G401 (cell line): ENCODE measurements around the gene NXN. TPM values are rescaled to one million over a fixed set of nuclear protein-coding genes. Genes with fewer than 3 reads are reported as not detected.
"Not testable (repeated sequence)": the region's sequence is repeated elsewhere in the genome, so short reads cannot be mapped to it uniquely, and the experiment has no call there.

Experiments
- DNase-seq: peaks from one replicate; pipeline ENCODE4 v3.0.0-alpha.2; 2015; ENCODE audit warnings: low spot score
- in situ Hi-C: cut with HindIII; loops from 2 replicates; pipeline ENCODE4 v1.10.0; 2016; ENCODE audit warnings: low sequenced_read_pairs, mixed read lengths
- total RNA-seq: library from RNA; depleted of rRNA; stranded (reverse); fragments of >200 nt; shearing (Covaris generic); gene quantifications from 2 replicates; pipeline ENCODE4 v1.2.3, GENCODE V29; 2014

Gene NXN
- total RNA-seq, 1 experiment from 2014 or later = 147 TPM

GRCh38 chr17:987931-988330 is 8.4 kb upstream of the NXN start:
- no peak for DNase-seq
- in situ Hi-C loops = loop anchor here (25.0 kb wide), 1 partner anchor 226 kb away; the partner anchor contains the start of gene GEMIN4

GRCh38 chr17:986322-986929 is 6.8 kb upstream of the NXN start:
- in situ Hi-C loops = loop anchor here (25.0 kb wide), 1 partner anchor 224 kb away; the partner anchor contains the start of gene GEMIN4
- DNase-seq = no peak

- no peak for DNase-seq
- in situ Hi-C loops = loop anchor here (25.0 kb wide), 1 partner anchor 222 kb away; the partner anchor contains the start of gene GEMIN4
These were observed 4.3 kb upstream of the NXN start for GRCh38 chr17:983921-984320.

GRCh38 chr17:981292-981658 is 1.7 kb upstream of the NXN start:
- in situ Hi-C loops = loop anchor here (25.0 kb wide), 1 partner anchor 219 kb away; the partner anchor contains the start of gene GEMIN4
- DNase-seq = no peak

GRCh38 chr17:980406-981291 is 1.1 kb upstream of the NXN start:
- in situ Hi-C loops = loop anchor here (25.0 kb wide), 1 partner anchor 218 kb away; the partner anchor contains the start of gene GEMIN4
- peak; percentile 93 for DNase-seq

- in situ Hi-C loops = loop anchor here (25.0 kb wide), 1 partner anchor 217 kb away; the partner anchor contains the start of gene GEMIN4
- no peak for DNase-seq
These were observed 401 bp downstream of the NXN start for GRCh38 chr17:979212-979538.

GRCh38 chr17:978103-979093 is 1.2 kb downstream of the NXN start:
- DNase-seq = no peak
- in situ Hi-C loops = loop anchor here (25.0 kb wide), 1 partner anchor 216 kb away; the partner anchor contains the start of gene GEMIN4

GRCh38 chr17:977166-977565 is 2.4 kb downstream of the NXN start:
- no peak for DNase-seq
- in situ Hi-C loops = loop anchor here (25.0 kb wide), 1 partner anchor 215 kb away; the partner anchor contains the start of gene GEMIN4

- in situ Hi-C loops = loop anchor here (25.0 kb wide), 1 partner anchor 214 kb away; the partner anchor contains the start of gene GEMIN4
- no peak for DNase-seq
These were observed 3.3 kb downstream of the NXN start for GRCh38 chr17:976312-976711.

GRCh38 chr17:975371-975915 is 4.1 kb downstream of the NXN start:
- no peak for DNase-seq
- in situ Hi-C loops = loop anchor here (25.0 kb wide), 1 partner anchor 213 kb away; the partner anchor contains the start of gene GEMIN4

- not testable (repeated sequence) for DNase-seq
- in situ Hi-C loops = loop anchor here (25.0 kb wide), 1 partner anchor 212 kb away; the partner anchor contains the start of gene GEMIN4
These were observed 4.8 kb downstream of the NXN start for GRCh38 chr17:974778-975177.

- in situ Hi-C loops = no loop called here
- no peak for DNase-seq
These were observed 6.5 kb downstream of the NXN start for GRCh38 chr17:973053-973452.

GRCh38 chr17:971861-972260 is 7.7 kb downstream of the NXN start:
- in situ Hi-C loops, DNase-seq: not testable (repeated sequence)

GRCh38 chr17:970364-970763 is 9.2 kb downstream of the NXN start:
- no peak for DNase-seq
- in situ Hi-C loops = no loop called here

GRCh38 chr17:969811-970355 is 9.7 kb downstream of the NXN start:
- in situ Hi-C loops = no loop called here
- no peak for DNase-seq

GRCh38 chr17:968812-969730 is 10.5 kb downstream of the NXN start:
- in situ Hi-C loops = no loop called here
- no peak for DNase-seq

- in situ Hi-C loops = no loop called here
These were observed 12.5 kb downstream of the NXN start for GRCh38 chr17:967122-967521.

More at GRCh38 chr17:967122-967521, 12.5 kb downstream of the NXN start:
- DNase-seq = no peak
